A549 (cell line): ENCODE measurements around the gene DPM3. TPM values are rescaled to one million over a fixed set of nuclear protein-coding genes. Genes with fewer than 3 reads are reported as not detected.

Source experiments
- ATAC-seq, 2 experiments: fragments of 200-7000 bp in 1 of 2; fragments of >200 bp in 1 of 2; cut with Nextera tagmentation in 1 of 2; cut with Tn5 transposase in 1 of 2; 3 replicates each; pipeline versions ENCODE4 v1.8.0 to v1.9.1; 2018 to 2020; ENCODE audit warnings: mild to moderate bottlenecking in 1 of 2, moderate library complexity in 1 of 2
- CTCF ChIA-PET: fragments of 300-600 bp; sonication (Branson Sonifier 250); formaldehyde crosslinking; extraction: SDS; loops from one replicate; lab custom pipeline; 2021; ENCODE audit warnings: antibody characterized with exemption, inconsistent platforms; lab: Yijun Ruan, JAX
- POLR2A ChIA-PET: fragments of 350-600 bp; formaldehyde crosslinking; extraction: SDS; loops from one replicate; lab custom pipeline; 2021; ENCODE audit warnings: antibody characterized with exemption, inconsistent platforms; lab: Yijun Ruan, JAX
- DNase-seq, 2 experiments: peaks; one replicate each; pipeline versions ENCODE4 v3.0.0 to v3.0.0-alpha.2; 2011 to 2016; ENCODE audit warnings: low read depth in 1 of 2, low spot score in 1 of 2
- FAIRE-seq: peaks from 2 replicates; lab custom pipeline; 2011; peaks lifted over from hg19 to GRCh38; lab: Jason Lieb, UNC
- H3K27ac ChIP-seq, 2 experiments: fragments of >200 bp; sonication (Bioruptor Twin); formaldehyde crosslinking; 3 replicates each; pipeline ENCODE4 v1.5.1; 2016 to 2017
- H3K4me1 ChIP-seq: fragments of >200 bp; sonication (Bioruptor Twin); formaldehyde crosslinking; 3 replicates; pipeline ENCODE4 v1.6.1; 2016
- H3K4me2 ChIP-seq: fragments of >200 bp; sonication (Bioruptor Twin); formaldehyde crosslinking; 3 replicates; pipeline ENCODE4 v1.6.1; 2016
- H3K4me3 ChIP-seq: fragments of >200 bp; sonication (Bioruptor Twin); formaldehyde crosslinking; 3 replicates; pipeline ENCODE4 v1.5.1; 2016
- H3K9me3 ChIP-seq: fragments of >200 bp; sonication (Bioruptor Twin); formaldehyde crosslinking; 3 replicates; pipeline ENCODE4 v1.6.1; 2016
- ATOH8 ChIP-seq: fragments of 250-450 bp; sonication (Bioruptor Pico); IDR thresholded peaks from 2 replicates; pipeline ENCODE4 v1.5.0; 2020; ENCODE audit warnings: low read depth, mild to moderate bottlenecking, moderate library complexity
- CBX2 ChIP-seq: fragments of 200-600 bp; sonication (generic); IDR thresholded peaks from 2 replicates; pipeline ENCODE4 v1.6.1; 2016; ENCODE audit warnings: low read depth, mild to moderate bottlenecking, borderline replicate concordance
- CHD4 ChIP-seq: fragments of 200-600 bp; sonication (generic); IDR thresholded peaks from 2 replicates; pipeline ENCODE4 v1.6.1; 2016; ENCODE audit warnings: antibody characterized with exemption, mild to moderate bottlenecking, borderline replicate concordance
- E2F6 ChIP-seq: IDR thresholded peaks from 2 replicates; pipeline ENCODE4 v1.6.1; 2012; ENCODE audit warnings: low read depth, borderline replicate concordance
- ESRRA ChIP-seq: fragments of 150-350 bp; IDR thresholded peaks from 2 replicates; pipeline ENCODE4 v1.6.1; 2014; ENCODE audit warnings: mild to moderate bottlenecking, low read length, borderline replicate concordance
- FOXS1 ChIP-seq: fragments of 250-450 bp; sonication (Bioruptor Pico); IDR thresholded peaks from 2 replicates; pipeline ENCODE4 v1.5.0; 2020; ENCODE audit warnings: mild to moderate bottlenecking, moderate library complexity
- HDAC2 ChIP-seq: fragments of 200-600 bp; sonication (generic); IDR thresholded peaks from 2 replicates; pipeline ENCODE4 v1.6.1; 2016
- HES2 ChIP-seq: fragments of >200 bp; sonication (Bioruptor Twin); formaldehyde crosslinking; IDR thresholded peaks from 2 replicates; pipeline ENCODE4 v1.6.1; 2016
- HOXA7 ChIP-seq: fragments of 250-450 bp; sonication (Bioruptor Pico); IDR thresholded peaks from 2 replicates; pipeline ENCODE4 v1.5.0; 2020; ENCODE audit warnings: mild to moderate bottlenecking, moderate library complexity
- HOXB13 ChIP-seq: fragments of 250-450 bp; sonication (Bioruptor Pico); IDR thresholded peaks from 2 replicates; pipeline ENCODE4 v1.5.0; 2020; ENCODE audit warnings: low read depth, mild to moderate bottlenecking, moderate library complexity
- HOXB5 ChIP-seq: fragments of 250-450 bp; sonication (Bioruptor Pico); IDR thresholded peaks from 2 replicates; pipeline ENCODE4 v1.5.0; 2020; ENCODE audit warnings: mild to moderate bottlenecking, moderate library complexity
- KDM1A ChIP-seq: fragments of 200-600 bp; sonication (generic); IDR thresholded peaks from 2 replicates; pipeline ENCODE4 v1.6.1; 2016; ENCODE audit warnings: low read depth, mild to moderate bottlenecking
- KDM5A ChIP-seq: fragments of 200-600 bp; sonication (generic); IDR thresholded peaks from 2 replicates; pipeline ENCODE4 v1.6.1; 2016; ENCODE audit warnings: antibody characterized with exemption, mild to moderate bottlenecking
- MAFK ChIP-seq: fragments of 450-650 bp; IDR thresholded peaks from 2 replicates; pipeline ENCODE4 v1.6.1; 2014; ENCODE audit not compliant: partially characterized antibody
- MYC ChIP-seq: IDR thresholded peaks from 2 replicates; pipeline ENCODE4 v1.6.1; 2012; ENCODE audit warnings: mild to moderate bottlenecking, inconsistent platforms, low read length, improper control_type of control experiment, borderline replicate concordance
- POLR2A ChIP-seq: IDR thresholded peaks from 2 replicates; pipeline ENCODE4 v1.6.1; 2012; ENCODE audit warnings: mild to moderate bottlenecking, low read length
- RAD21 ChIP-seq, 2 experiments: fragments of >200 bp in 1 of 2; sonication (Bioruptor Twin) in 1 of 2; formaldehyde crosslinking in 1 of 2; IDR thresholded peaks in 1 of 2; conservative IDR thresholded peaks in 1 of 2; 2 replicates in 1 of 2; 3 replicates in 1 of 2; pipeline ENCODE4 v1.6.1; 2012 to 2018; ENCODE audit warnings: inconsistent platforms in 1 of 2
- SMC3 ChIP-seq: fragments of >200 bp; sonication (Bioruptor Twin); formaldehyde crosslinking; IDR thresholded peaks from 3 replicates; pipeline ENCODE4 v1.6.1; 2018; ENCODE audit warnings: inconsistent platforms
- SREBF2 ChIP-seq: fragments of 450-650 bp; IDR thresholded peaks from 2 replicates; pipeline ENCODE4 v1.6.1; 2014; ENCODE audit warnings: mild to moderate bottlenecking, moderate library complexity
- TFCP2L1 ChIP-seq: fragments of 250-450 bp; sonication (Bioruptor Pico); IDR thresholded peaks from 2 replicates; pipeline ENCODE4 v1.5.0; 2021; ENCODE audit warnings: mild to moderate bottlenecking
- ZNF302 ChIP-seq: fragments of 250-450 bp; sonication (Bioruptor Pico); IDR thresholded peaks from 2 replicates; pipeline ENCODE4 v1.9.0; 2021; ENCODE audit warnings: inconsistent platforms, mild to moderate bottlenecking, moderate library complexity
- WGBS: methylation state at CpG from one replicate; pipeline ENCODE4 v1.1.6; 2017; ENCODE audit errors: missing lambda C conversion rate; 5-methylcytosine and 5-hydroxymethylcytosine counted together
- polyA plus RNA-seq, 4 experiments: library from polyadenylated mRNA; depleted of rRNA in 3 of 4; stranded (reverse); fragments of >200 nt; fragmentation: RNase III in 1 of 4; extraction: RNeasy Plus Mini Kit Qiagen cat#74134 plus additional on column Dnase treatment in 1 of 4; gene quantifications; 2 replicates in 3 of 4; 3 replicates in 1 of 4; pipeline ENCODE4 v1.2.3, GENCODE V29; 2011 to 2017
- TF ChIP-seq, protein P1 (sequence below): fragments of >200 bp; sonication (Bioruptor Twin); formaldehyde crosslinking; IDR thresholded peaks from 3 replicates; pipeline ENCODE4 v1.6.1; 2016
- TF ChIP-seq, protein P2 (sequence below): IDR thresholded peaks from 2 replicates; pipeline ENCODE4 v1.6.1; 2012
- TF ChIP-seq, protein P3 (sequence below): fragments of >200 bp; sonication (Bioruptor Twin); formaldehyde crosslinking; IDR thresholded peaks from 3 replicates; pipeline ENCODE4 v1.5.1; 2016

The DPM3 gene
- polyA plus RNA-seq, 2 of the 4 experiments (the other 2 are of a cell fraction) = 22.8 to 80.3 TPM

DNA sequence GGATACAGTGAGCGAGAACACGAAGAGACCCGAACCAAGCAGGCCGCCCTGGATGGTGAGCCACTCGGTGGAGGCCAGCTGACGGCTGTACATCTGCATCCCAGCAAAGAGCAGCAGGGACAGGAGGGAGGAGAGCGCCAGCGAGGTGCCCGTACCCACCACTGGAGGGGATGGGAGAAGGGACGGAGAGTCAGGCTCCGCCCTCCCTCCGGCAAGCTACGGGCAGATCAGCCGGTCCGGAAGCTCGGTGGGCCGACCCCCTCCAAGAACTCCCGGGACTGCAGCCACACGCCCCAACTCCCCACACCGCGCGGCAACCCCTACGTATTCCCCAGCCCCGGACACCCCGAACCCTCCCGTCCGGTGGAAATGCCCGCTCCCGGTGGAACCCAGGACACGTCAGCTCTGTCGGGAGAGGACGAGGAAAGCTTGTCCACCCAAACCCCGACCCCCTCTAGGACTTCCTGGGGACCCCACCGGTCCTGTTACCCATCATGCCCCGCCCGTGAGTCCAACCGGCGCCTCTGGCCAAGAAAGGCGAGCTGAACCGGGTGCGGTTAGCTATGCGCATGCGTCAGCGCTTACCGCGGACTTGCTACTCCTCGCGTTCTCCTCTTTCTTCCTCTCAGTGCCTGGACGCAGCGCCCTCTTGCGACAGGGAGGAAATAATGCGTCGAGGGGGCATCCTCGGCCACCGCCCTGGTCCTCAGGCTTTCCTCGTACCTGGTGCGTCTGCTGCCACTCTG, 32.6 kb upstream of the DPM3 start, which contains the start of gene KRTCAP2 (continued):
- no peak for TF ChIP-seq E2F6
- no peak for TF ChIP-seq HES2

- WGBS = 44% methylated on average over 8 of the region's 8 CpGs
- ATAC-seq (peak; percentile 8 to 46; a peak in 4 of 6 replicates), FAIRE-seq (no peak), DNase-seq (no peak)
- ChIA-PET CTCF (interaction anchor here (0.7 to 15.2 kb wide), 31 partner anchors 9 to 152 kb away, joined by 3 to 384 read pairs (median 7); partner anchors contain the start of genes EFNA1, EFNA4, MTX1 and SLC50A1), POLR2A (interaction anchor here (0.5 to 4.4 kb wide), 5 partner anchors 8 to 78 kb away, joined by 3 to 54 read pairs (median 4); partner anchors contain the start of genes SLC50A1 and THBS3)
- Histone ChIP-seq H3K4me3 (peak overlapping the region; percentile 80), H3K4me1 (peaks cover 24% of the 10 kb centered on the region), H3K9me3 (no peaks in the 10 kb centered on the region), H3K27ac (peak overlapping the region; percentile 93 to 99), H3K4me2 (peak overlapping the region; percentile 95)
- no peak for TF ChIP-seq FOXS1 (CRISPR knock-in tag)
- TF ChIP-seq SMC3 = no peak
- no peak for TF ChIP-seq POLR2A
- no peak for TF ChIP-seq HOXB5 (CRISPR knock-in tag)
- TF ChIP-seq MAFK = peak; percentile 68
- no peak for TF ChIP-seq HOXB13
- TF ChIP-seq CHD4 = no peak
- no peak for TF ChIP-seq SREBF2
- TF ChIP-seq, protein P1, sequence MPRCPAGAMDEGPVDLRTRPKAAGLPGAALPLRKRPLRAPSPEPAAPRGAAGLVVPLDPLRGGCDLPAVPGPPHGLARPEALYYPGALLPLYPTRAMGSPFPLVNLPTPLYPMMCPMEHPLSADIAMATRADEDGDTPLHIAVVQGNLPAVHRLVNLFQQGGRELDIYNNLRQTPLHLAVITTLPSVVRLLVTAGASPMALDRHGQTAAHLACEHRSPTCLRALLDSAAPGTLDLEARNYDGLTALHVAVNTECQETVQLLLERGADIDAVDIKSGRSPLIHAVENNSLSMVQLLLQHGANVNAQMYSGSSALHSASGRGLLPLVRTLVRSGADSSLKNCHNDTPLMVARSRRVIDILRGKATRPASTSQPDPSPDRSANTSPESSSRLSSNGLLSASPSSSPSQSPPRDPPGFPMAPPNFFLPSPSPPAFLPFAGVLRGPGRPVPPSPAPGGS = no peak
- TF ChIP-seq, protein P2, sequence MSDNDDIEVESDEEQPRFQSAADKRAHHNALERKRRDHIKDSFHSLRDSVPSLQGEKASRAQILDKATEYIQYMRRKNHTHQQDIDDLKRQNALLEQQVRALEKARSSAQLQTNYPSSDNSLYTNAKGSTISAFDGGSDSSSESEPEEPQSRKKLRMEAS = peak; percentile 14; the same call in 1 of the 2 replicates
These were observed 31.8 kb upstream of the DPM3 start for GRCh38 chr1:155171836-155172731.

- ATAC-seq (no peak), FAIRE-seq (no peak), DNase-seq (no peak)
- H3K4me1 ChIP-seq = peaks cover 17% of the 10 kb centered on the region
- H3K4me2 ChIP-seq = no peak overlapping the region
- ChIA-PET POLR2A (no interaction called here), CTCF (interaction anchor here (1.0 to 15.2 kb wide), 10 partner anchors 16 to 154 kb away, joined by 3 to 384 read pairs (median 68); partner anchors contain the start of genes EFNA1 and SLC50A1)
- H3K27ac ChIP-seq = no peak overlapping the region
- H3K9me3 ChIP-seq = no peaks in the 10 kb centered on the region
- H3K4me3 ChIP-seq = no peak overlapping the region
- 93% methylated on average over 7 of the region's 7 CpGs for WGBS
- TF ChIP-seq ZNF302 (CRISPR knock-in tag) = no peak
- no peak for TF ChIP-seq HOXA7
- no peak for TF ChIP-seq E2F6
- TF ChIP-seq CBX2 = no peak
- TF ChIP-seq, protein P3, sequence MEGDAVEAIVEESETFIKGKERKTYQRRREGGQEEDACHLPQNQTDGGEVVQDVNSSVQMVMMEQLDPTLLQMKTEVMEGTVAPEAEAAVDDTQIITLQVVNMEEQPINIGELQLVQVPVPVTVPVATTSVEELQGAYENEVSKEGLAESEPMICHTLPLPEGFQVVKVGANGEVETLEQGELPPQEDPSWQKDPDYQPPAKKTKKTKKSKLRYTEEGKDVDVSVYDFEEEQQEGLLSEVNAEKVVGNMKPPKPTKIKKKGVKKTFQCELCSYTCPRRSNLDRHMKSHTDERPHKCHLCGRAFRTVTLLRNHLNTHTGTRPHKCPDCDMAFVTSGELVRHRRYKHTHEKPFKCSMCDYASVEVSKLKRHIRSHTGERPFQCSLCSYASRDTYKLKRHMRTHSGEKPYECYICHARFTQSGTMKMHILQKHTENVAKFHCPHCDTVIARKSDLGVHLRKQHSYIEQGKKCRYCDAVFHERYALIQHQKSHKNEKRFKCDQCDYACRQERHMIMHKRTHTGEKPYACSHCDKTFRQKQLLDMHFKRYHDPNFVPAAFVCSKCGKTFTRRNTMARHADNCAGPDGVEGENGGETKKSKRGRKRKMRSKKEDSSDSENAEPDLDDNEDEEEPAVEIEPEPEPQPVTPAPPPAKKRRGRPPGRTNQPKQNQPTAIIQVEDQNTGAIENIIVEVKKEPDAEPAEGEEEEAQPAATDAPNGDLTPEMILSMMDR = no peak
- TF ChIP-seq KDM1A = no peak
- TF ChIP-seq KDM5A = no peak
- TF ChIP-seq TFCP2L1 (CRISPR knock-in tag) = no peak
- no peak for TF ChIP-seq MAFK
- no peak for TF ChIP-seq ATOH8 (CRISPR knock-in tag)
- no peak for TF ChIP-seq RAD21 (conservative IDR thresholded peaks at IDR 0.05 in 1 of 2, IDR thresholded peaks at IDR 0.05 in 1 of 2)
- no peak for TF ChIP-seq HDAC2
- TF ChIP-seq MYC = no peak
- no peak for TF ChIP-seq ESRRA
- TF ChIP-seq SMC3 = no peak
These were observed 30.5 kb upstream of the DPM3 start for GRCh38 chr1:155170806-155171205.
